HG03025 (cell line): ENCODE data around the gene CUZD1.
"Not testable (repeated sequence)": the region's sequence is repeated elsewhere in the genome, so short reads cannot be mapped to it uniquely, and the experiment has no call there.

Source experiments
- ATAC-seq: cut with Tn5 transposase; IDR thresholded peaks from one replicate; pipeline ENCODE4 v1.9.1; 2021; ENCODE audit warnings: mild to moderate bottlenecking, moderate library complexity; ENCODE audit not compliant: unreplicated experiment, low FRiP score

Gene CUZD1

DNA sequence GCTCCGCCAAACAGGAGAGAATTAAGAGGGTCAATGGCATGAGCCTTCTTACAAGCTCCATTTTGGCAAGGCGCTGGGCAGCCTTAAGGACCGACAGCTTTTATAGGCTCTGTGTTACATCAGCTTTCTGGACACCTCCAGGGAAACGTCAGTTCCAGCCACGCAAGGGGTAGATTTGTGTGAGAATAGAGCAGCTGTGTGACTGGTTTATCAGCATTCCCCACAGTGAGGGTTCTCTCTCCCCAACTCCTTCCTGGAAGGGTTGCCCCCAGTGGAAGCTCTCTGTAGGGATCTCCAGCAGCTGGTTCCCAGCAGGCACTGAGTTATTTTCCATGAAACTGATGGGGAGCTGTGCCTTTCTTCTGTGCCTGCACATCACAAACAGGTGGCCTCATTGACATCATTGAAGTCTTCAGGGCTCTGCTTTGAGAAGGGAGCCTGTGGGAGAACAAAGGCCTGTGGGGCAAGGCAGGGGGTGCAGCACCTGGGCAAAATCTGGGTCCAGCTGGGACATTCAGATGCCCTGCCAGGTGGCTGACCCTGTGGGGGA, at the start of gene CUZD1:
TSS of gene CUZD1 (minus strand) at position 75 of the 550 bp plus-strand sequence. CDS start at position 61, 14 bp downstream.
- no peak for ATAC-seq

GRCh38 chr10:122894261-122894944, 48.7 kb upstream of the CUZD1 start:
- ATAC-seq: no peak

- no peak for ATAC-seq
Measured at GRCh38 chr10:122884166-122884565, 38.5 kb upstream of the CUZD1 start.

DNA sequence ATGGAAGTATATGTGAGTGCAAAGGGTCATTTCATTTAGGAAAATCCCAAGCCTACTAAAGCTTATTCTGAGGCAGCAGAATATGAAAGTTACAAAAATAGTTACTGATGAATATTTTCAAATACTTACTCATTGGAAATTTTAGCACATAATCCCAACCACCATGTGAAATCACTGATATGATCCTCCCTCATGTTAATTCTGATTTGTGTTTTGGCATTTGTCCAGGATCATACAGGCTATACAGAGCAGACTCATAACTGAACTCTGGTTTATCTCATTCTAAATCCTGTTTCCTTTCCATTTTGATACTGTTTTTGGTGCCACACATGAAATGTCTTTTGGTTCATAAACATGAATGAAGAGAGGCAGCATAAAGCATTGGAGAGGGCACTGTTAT, 37.1 kb upstream of the CUZD1 start:
- no peak for ATAC-seq

DNA sequence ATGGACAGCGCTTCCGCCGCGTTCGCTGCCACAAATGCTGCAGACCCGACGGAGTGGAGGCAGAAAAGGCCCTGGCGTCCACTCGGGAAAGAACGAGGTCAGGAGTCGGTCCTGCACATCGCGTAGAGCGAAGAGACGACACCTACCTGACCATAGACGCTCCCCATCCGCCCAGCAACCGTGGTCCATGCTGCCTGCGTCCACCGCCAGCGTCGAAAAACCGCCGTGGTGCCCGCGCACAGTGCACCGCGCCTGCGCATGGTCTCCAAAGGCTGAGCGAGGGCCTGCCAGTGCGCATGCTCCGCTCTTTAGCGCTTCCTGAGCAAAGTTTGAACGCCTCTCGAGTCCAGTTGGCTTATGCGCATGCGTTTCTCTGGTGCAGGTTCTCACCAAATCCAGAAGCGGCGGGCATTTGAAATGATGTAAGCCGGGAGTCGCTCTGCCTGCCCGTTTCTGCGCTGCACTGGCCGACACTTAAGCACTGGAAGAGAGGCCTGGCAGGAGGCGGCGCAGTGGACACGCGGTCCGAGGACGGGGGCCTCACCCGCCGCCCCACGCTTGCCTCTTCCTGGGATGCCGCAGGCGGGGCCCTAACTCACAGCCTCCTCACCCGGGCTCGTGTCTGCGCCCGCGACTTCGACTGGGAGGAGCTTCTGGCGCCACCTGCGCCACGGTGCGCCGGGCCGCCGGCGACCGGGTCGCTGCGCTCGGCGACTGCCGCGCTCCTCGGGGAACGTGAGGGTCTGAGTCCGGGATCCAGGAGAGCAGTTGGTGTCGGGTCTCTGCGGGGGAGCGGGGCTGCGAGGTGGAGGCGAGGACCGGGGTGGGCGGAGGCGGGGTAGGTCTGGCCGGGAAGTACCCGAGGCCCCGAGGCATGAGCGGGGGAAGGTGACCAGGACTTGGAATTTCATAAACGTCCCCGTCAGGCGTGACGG, 33.9 kb upstream of the CUZD1 start, which contains the start of gene FAM24B:
TSS of gene FAM24B (minus strand) at position 243 of the 935 bp plus-strand sequence. CDS start 29,066 bp downstream, outside the sequence.
- peak; percentile 80 for ATAC-seq

- ATAC-seq: peak; percentile 18
Measured at GRCh38 chr10:122878799-122879338, 33.2 kb upstream of the CUZD1 start.

GRCh38 chr10:122877264-122877663, 31.6 kb upstream of the CUZD1 start:
- no peak for ATAC-seq

- no peak for ATAC-seq
Measured at GRCh38 chr10:122876467-122876855, 30.8 kb upstream of the CUZD1 start.

GRCh38 chr10:122875843-122876466, 30.3 kb upstream of the CUZD1 start:
- ATAC-seq: no peak

GRCh38 chr10:122871947-122872346, 26.3 kb upstream of the CUZD1 start:
- ATAC-seq: not testable (repeated sequence)

DNA sequence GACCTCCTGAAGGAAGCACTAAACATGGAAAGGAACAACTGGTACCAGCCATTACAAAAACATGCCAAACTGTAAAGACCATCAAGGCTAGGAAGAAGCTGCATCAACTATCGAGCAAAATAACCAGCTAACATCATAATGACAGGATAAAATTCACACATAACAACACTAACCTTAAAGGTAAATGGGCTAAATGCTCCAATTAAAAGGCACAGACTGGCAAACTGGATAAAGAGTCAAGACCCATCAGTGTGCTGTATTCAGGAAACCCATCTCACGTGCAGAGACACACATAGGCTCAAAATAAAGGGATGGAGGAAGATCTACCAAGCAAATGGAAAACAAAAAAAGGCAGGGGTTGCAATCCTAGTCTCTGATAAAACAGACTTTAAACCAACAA, 23.1 kb upstream of the CUZD1 start:
- ATAC-seq: not testable (repeated sequence)

- not testable (repeated sequence) for ATAC-seq
Measured at GRCh38 chr10:122866757-122867482, 21.3 kb upstream of the CUZD1 start.

DNA sequence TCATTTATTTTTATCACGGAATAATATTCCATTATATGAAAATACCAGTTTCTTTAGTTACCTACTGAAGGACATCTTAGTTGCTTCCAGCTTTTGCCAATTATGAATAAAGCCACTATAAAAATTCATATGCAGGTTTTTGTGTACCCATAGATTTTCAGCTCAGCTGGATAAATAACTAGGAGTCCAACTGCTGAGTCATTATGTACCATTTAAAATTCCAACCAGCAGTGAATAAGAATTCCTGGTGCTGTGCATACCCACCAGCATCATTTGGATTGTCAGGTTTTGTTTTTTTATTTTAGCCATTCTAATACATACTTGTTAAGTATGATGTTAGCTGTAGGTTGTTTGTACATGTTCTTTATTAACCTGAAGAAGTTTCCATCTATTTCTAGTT, 19.2 kb upstream of the CUZD1 start:
- ATAC-seq: no peak

DNA sequence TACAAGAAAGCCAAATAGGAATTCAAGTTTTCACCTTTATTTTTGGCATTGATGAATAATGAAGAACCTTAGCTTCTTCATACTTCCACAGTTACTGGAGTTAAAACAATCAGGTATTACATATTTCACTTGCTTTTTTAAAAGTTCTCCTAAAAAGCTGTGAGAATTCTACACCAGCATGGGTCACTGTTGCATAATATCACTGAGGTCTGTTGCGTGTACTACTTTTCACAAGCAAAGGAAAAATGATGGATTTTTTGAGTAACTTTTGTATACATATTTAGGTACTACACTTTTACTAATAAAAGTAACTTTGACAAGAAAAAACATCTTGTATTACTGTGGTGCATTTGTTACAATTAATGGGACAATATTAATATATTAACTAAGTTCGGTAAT, 18.5 kb upstream of the CUZD1 start:
- no peak for ATAC-seq

DNA sequence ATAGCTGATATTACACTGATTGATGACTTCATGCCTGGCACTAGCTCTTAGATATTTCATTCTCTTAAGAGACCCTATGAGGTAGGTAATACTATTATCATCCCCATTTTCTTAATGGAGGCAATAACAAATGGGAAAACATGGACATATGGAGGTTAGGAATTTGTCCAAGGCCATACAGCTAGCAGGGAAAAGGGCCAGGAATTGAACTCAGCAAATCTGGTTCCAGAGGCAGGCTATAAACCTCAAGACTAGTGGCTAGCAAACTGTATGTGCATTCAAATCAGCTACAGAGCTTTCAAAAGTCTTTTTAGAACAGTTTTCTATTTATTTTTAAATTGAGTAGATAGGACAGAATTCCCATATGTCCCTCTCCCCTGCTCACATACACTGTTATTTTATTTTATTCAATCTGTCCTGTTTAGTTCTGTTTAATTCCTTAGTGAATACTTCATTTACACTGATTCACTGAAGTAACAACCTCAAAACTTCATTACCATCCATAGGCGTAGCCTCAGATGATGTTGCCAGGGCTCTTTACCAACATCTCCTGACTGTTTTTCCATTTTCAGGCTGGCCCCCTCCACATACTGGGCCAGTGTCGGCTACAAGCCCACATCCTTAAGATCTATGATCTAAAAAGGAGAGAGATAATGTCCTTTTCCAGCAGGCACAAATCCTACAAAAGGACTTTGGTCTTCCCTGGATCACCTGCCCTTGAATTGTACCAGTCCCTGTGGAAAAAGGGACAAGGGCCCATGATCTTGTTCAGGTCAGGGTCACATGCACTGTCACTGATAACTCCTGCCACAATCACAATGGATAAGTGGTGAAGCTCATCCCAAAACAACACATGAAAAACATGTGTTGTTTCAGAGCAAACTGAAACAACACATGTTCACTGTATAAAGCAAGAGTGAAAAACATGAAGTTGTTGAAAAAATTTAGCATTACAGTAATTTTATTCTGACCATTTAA, 17.8 kb upstream of the CUZD1 start:
- ATAC-seq: no peak

DNA sequence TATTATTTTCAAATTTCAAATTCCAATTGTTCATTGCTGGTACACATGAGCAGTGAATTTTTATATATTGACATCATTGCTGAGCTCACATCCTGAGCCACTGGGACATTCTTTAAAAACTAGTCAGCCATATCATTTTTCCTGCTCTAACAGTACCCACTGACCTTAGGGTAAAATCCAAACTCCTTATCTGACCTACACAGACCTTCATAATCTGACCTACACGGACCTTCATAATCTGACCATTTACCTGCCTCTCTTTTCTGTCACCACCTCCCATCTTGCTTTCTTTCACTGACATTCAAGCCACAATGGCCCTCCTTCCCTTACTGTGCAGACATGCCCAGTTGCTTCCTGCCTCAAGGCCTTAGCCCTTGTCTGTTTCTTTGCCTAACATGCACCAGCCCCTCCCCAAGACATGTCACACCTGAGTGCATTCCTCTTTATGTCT, 16.1 kb upstream of the CUZD1 start:
- no peak for ATAC-seq

GRCh38 chr10:122859527-122859926, 13.9 kb upstream of the CUZD1 start:
- ATAC-seq: no peak

DNA sequence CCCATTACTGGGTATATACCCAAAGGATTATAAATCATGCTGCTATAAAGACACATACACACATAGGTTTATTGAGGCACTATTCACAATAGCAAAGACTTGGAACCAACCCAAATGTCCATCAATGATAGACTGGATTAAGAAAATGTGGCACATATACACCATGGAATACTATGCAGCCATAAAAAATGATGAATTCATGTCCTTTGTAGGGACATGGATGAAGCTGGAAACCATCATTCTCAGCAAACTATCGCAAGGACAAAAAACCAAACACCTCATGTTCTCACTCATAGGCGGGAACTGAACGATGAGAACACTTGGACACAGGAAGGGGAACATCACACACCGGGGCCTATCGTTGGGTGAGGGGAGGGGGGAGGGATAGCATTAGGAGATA, 12.4 kb upstream of the CUZD1 start:
- not testable (repeated sequence) for ATAC-seq

DNA sequence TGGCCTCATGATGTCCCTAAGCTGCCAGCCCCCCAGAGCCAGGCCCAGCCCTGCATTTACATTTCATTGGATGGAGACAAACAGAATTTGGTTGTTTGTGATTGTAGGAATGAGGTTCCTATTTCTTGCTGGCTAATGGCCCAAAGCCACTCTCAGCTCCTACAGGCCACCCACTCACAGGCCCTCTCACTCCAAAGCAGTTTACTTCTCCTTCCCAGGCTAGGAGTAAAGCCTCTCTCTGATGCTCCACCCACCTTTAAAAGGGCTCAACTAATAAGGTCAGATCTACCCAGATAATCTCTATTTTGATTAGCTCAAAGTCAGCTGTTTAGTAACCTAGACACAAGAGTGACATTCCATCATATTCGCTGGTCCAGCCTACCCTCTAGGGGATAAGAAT, 11.2 kb upstream of the CUZD1 start:
- ATAC-seq: no peak
